ENCODE results near the gene CCNT2.
"Not testable (repeated sequence)": the region's sequence is repeated elsewhere in the genome, so short reads cannot be mapped to it uniquely, and the experiment has no call there.

The CCNT2 gene

DNA sequence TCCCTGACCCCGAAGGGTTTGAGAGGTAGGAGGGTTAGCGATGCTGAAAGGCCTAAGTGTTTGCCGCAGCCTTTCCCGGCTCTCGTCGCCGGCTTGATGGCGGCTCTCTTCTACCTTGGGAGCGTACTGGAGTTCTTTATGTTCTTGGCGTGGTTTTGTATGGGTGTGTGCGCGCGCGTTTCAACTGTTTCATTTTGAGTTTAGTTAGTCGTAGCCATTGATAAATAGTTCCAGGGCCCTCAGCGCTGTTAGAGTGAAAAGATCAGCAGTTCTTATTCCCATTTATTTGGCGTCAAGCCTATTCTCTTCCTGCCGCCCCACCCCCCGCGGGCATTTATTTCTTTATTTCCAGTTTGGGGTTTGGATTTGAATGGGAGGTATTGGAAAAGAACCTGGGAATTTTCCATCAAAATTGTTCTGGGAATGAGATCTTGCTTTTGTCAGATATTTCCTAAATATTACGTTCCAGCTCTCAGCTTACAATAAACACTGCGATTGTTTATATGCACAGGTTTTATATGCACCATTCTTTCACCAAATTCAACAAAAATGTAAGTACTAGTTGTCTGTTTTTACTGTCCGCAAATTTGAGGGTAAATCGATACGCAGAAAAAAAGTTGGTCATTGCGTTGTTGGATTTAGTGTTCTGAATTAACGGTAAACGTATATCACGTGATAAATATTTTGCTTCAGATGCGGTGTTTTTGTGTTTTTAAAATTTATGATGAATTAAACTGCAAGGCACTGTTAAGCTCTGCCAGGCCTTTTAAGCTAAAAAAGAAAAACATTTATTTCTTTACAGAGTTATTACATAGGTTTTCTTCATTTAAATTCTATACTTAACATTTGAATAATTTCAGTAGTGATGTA lies 954 bp downstream of the CCNT2 start:
- DNase-seq, result peak in 4 of 5 experiments; percentile 20 to 78 (median 38)

DNA sequence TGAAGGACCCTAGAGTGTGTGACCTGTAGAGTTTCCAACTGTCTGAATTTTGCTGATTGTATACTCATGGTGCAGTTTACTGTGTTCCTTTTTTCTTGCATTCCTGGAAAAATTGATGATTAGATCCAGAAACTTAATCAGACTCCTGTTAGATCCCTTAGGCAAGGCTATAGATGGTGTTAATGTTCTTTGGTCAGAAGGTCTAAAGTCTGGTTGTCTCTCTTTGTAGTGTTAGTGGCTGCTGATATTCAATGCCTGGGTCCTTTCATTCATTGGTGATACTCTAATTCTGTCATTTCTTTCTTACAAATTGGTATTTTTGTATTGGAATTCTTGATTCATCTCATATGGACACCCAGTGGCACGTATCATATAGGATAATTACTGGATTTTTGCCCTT lies 6.3 kb downstream of the CCNT2 start:
- DNase-seq, result no peak

DNA sequence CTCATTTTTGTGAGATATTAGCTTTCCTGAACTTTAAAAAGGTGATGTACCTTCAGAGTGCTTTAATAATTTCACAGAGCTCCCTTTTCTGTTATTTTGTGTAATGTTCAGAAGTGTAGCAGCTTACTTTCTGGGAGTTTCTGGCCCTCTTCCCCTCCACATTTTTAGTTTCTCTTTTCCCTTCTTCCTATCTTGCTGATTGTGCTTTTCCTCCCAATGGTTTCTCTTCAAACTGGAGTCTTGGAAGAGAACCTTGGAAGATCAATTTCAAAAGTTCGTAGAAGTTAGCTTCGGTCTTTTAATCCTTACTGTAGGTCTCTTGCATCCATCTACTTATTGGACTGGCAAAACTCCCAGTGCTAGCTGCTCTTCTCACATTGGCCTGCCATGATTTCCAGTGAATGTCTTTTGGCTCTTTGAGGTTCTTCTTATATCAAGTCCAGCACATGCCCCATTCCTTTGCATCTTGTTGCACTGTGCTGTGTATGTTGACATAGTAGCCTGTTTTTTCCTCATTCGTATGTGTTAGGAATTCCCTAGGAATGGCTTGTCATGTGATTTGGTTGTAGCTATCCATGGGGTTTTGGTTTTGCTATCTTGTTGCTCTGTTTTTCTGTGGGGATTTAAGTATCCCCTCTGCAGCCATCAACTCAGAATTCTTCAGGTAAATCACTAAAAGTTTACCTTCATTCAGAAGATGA lies 7.8 kb downstream of the CCNT2 start:
- DNase-seq, result no peak

DNA sequence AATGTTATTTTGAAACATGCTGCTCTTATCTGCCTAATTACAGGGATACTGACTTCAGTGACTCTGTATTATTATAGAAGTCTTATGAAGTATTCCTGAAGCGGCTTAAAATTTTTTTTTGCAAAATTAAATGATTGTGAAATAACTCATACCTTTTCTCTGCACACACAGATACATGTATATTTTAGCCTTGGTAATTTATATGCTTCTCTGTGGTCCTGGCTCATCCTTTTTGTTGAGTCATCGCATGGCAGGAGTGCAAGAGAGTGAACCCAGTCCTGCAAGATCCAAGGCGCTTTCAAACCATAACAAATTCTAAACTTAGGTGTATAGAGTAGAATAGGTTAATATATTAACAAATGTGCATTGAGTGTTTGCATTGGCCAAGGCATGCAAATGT lies 8.6 kb downstream of the CCNT2 start:
- DNase-seq, result no peak

DNA sequence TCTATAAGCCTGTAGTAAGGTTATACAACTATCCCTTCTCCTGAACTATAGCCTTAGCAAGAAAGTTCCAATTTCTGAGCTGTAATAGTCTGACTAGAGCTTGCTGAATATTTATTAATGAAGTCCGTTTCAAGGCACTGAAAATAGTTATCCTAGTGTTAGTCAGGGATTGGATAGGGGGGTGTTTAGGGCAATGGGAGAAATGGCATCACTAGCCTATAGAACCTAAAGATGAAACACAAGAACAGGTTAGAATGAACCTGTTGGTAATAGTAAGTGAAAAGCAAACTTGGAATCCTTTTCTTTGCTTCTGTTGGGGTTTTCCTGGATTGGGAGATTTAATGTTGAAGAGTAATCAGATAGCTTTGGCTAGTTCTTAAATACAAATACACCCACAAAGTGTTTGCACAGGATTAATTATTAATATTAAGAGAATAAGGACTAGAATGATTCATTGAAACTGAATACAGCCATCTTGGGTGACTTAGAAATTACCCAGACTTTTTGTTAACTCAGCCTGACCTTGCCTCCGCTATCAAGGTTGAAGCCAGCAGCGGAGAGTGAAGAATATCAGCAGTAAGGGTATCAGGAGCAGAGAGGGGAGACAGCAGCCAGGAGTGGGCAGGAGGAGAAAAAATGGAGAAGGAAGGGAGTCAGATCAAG lies 14.4 kb downstream of the CCNT2 start:
- no peak for DNase-seq

DNA sequence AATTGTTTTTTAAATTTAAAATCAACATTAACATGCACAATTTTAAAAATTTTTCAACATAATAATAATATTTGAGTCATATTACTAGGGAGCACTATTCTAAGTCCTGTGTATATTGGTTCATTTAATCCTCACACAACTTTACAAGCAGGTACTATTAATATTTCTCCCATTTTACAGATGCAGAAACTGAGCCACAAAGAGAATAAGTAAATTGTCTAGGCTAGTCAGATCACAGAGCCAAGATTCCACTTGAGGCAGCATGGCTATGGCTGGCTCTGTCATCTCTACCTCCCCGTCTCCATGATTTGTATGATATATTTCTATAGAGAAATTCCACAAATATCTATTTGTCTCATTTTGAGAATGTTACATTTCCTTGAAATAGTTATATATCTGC lies 15.1 kb downstream of the CCNT2 start:
- no peak for DNase-seq

DNA sequence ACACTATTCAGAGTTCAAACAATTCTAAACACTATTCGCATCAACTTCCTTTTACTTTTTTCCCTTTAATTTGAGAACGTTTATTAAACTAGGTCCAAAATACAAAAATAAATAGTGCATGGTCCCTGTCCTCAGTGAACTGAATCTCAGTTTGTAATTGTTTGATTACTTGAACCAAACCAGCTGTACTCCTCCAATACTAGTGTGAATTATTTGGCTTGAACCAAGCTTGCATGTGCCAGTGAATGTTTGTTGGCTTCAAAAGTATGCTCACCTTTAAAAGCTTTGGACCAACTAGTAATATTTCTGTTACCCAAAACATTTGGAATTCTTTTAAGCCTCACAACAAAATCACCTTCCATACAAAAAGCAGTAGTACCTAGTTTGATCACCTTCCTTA lies 15.5 kb downstream of the CCNT2 start:
- DNase-seq, result no peak

DNA sequence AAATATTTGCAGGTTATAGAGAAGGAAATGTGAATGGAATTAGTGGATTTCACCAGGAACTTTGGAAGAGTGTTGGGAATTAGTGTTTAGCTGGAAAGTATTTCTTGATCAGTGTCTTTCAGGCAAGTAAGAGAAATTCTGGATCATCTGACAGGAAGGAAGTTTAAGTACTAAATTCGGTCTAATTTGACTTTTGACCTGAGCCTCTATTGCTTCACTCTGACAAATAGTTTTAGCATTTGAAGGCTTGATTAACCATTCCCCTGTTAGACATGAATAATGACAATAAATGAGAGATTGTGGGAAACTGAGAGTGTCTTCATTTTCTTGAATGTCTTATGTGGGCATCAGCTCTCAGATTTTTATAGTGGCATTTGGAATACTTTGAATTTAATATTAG lies 16.0 kb downstream of the CCNT2 start:
- DNase-seq, result no peak

DNA sequence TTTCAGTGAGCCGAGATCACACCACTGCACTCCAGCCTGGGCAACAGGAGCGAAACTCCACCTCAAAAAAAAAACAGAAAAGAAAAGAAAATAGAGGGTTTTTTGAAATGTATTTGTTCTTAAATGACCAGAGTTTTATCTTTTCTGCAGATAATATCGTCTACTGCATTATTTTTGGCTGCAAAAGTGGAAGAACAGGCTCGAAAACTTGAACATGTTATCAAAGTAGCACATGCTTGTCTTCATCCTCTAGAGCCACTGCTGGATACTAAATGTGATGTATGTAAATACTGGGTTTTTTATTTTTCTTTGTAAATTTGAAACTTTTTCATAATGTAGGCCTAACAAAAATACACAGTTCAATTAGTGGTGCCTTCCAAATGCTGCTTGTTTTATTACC lies 18.1 kb downstream of the CCNT2 start:
- DNase-seq, result no peak

DNA sequence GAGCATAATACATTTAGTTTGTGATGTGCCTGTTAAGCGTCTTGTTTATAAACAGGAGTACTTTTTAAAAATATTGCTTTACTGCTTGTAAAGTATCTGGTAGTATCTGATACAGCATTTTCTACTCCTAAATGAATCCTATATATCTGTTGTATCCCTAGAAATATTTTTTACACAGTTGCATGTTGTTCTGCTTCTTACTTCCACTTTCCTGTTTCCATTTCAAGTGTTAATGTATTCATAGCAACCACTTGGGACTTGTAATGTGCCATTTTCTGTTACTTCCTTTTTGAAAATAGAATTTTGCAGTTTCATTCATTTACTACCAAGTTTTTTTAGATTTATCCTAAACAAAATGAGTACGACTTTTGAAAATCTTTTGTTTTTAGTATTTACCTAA lies 24.9 kb downstream of the CCNT2 start:
- no peak for DNase-seq

DNA sequence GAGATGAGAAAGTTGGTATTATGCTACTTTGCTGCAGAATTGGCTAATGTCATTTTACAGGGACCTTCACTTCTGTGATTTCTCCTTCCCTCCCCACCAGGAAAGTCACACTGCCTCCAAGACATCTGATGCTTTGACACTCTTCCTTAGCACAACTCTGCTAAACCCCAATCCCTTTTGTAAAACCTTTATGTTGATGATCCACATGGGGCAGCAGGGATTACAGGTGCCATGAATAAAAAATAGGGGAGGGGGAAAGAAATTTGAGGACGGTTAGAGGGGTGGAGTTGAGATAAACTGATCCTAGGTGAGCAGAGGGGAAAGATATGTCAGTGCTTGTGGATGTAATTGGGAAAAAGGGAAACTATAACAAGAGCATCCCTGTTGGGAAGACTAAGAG lies 26.4 kb downstream of the CCNT2 start:
- no peak for DNase-seq

DNA sequence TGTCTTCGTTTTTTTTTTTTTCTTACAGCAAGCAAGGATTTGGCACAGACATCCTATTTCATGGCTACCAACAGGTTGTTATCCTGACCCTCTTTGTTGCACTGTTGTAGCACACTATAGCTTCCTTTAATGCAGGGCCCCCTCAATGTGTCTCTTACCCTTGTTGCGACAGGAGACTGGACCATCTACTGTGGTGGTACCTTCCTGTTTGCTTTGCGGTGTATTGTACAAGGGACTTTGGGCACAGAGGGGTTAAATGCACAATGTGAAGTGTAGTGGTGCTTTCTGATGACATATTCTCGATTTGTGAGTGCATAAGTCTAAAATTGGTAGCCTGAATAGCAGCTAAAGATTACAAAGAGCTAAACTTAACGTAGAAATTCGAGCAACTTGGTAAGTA lies 27.5 kb downstream of the CCNT2 start:
- no peak for DNase-seq

DNA sequence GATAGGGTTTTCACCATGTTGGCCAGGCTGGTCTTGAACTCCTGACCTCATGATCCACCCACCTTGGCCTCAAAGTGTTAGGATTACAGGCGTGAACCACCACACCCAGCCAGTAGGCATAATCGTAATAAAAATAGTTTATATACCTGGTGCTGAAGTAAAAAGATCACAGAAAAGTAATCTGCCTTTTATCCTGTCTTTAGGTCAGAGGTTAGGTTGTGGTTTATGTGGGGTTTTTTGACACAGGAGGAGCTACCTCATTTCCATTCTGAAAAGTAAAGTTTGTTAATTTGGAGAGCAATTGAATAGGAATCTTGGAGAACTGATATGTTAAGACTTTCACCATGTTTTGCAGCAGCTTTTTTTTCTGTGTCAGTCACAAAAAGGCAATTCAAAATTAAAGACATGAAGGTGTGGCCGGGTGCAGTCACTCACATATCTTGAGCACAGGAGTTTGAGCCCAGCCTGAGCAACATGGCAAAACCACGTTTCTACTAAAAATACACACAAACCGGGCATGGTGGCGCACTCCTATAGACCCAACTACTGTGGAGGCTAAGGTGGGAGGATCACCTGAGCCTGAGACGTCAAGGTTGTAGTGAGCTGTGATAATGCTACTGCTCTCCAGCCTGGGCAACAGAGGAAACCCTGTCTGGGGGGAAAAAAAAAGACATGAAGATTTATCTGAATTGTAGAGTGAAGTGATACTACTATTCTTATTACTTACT lies 31.5 kb downstream of the CCNT2 start:
- peak in 1 of 5 experiments; percentile 15 for DNase-seq

DNA sequence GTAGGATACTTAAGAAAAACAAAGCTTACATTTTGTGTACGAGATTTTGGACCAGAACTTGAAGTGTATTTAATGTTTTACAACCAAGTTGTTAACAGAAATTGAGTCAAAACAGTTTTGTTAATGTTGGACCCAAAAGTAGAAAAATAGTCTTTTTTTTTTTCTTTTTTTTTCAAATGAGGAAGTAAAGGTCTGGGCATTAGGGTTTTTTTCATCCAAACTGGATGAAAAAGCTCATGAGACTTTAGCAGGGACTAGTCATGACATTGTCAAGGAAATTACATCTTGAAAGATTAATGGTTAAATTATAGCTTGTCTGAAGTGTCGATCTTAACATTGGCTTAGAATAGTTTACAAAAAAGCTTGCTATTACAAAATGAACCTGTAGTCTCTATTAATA lies 32.3 kb downstream of the CCNT2 start:
- no peak for DNase-seq

DNA sequence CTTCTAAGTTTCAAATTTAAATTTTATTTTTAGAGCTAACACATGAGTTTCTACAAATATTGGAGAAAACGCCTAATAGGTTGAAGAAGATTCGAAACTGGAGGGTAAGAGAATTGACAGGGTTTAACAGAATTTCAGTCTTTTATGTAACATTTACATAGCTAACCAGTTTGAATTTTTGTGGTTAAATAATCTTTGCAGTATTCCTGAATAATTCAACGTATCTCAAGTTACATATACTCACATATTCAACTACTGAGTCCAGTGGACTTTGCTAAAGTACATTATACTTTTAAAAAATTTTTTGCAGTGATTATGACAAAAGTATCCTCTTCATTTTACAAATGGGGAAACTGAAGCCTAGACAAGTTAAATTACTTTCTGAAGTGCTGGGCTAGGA lies 34.0 kb downstream of the CCNT2 start:
- DNase-seq, result no peak

DNA sequence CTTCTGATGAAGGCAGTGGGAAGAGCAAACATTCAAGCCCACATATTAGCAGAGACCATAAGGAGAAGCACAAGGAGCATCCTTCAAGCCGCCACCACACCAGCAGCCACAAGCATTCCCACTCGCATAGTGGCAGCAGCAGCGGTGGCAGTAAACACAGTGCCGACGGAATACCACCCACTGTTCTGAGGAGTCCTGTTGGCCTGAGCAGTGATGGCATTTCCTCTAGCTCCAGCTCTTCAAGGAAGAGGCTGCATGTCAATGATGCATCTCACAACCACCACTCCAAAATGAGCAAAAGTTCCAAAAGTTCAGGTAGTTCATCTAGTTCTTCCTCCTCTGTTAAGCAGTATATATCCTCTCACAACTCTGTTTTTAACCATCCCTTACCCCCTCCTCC lies 35.4 kb downstream of the CCNT2 start:
- DNase-seq, result no peak

DNA sequence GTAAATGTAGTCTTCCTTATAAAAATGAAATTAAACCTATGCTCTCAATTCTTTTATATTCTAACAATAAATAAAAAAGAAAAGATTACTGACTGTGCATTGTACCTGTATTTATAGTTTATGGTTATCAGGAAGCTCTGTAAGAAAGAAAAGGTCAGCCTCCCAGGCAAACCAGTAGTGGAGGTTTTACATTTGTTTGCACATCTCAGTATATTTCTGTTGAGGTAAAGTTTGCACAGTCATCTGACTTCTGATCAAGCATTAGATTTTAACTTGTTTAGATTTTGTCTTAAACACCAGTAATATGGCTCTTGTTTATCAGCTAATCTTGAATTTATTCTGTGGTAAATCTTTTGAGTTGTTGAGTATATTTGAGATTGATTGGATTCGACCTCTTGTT lies 37.1 kb downstream of the CCNT2 start:
- peak in 1 of 5 experiments; percentile 70 for DNase-seq

DNA sequence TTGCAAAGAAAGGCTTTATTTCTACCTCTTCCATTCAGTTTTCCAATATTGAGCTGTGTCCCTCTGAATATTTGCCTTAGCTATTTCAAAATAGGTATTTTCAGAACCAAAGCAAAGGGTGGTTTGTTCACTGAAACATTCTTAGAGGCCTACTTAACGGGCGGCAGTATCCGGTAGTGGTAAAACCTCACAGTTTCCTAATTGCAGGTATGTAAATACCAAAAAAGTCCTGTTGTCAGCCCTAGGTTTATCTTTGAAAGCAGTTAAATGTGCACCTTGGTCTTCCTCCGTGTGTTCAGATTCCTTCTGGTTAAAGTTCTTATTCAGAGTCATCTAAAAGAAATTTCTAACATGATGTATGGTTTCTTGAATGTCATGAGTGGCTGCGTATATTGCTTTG lies 38.9 kb downstream of the CCNT2 start:
- no peak for DNase-seq

DNA sequence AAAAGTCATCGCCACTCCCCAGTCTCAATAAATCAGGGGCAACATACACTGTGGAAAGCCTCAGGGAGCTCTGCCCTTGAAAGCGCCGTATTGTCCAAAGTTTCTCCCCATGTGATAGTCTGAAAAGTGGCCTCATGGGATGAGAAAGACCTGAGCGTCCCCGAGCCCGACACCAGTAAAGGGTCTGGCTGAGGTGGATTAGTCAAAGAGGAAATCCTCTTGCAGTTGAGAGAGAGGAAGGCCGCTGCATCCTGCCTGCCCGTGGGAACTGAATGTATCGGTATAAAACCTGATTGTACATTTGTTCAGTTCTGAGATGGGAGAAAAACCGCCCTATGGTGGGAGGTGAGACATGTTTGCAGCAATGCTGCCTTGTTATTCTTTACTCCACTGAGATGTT lies 48.5 kb downstream of the CCNT2 start:
- DNase-seq, result not testable (repeated sequence)

DNA sequence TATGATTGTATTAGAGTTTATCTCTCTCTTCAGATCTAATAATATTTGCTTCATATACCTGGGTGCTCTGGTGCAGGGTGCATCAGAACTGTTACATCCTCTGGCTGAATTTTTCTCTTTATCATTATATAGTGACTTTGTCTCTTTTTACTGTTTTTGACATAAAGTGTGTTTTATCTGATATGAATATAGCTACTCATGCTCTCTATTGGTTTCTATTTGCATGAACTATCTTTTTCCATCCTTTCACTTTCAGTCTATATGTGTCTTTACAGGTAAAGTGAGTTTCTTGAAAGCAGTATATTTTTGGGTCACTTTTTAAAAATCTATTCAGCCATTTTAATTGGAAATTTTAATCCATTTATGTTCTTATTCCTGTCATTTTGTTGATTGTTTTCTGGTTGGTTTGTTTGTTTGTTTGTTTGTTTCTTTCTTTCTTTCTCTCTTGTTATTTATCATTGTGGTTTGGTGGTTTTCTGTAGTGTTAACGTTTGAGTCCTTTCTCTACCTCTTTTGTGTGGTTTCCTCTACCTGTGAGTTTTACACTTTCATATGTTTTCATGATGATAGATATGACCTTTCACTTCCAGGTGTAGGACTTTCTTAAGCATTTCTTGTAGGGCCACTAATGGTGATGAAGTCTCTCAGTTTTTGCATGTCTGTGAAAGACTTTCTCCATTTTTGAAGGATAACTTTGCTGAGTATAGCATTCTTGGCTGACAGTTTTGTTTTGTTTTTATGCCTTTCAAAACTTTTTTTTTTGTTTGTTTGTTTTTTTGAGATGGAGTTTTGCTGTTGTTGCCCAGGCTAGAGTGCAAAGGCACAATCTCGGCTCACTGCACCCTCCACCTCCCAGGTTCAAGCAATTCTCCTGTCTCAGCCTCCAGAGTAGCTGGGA lies 54.9 kb downstream of the CCNT2 start:
- peak in 1 of 5 experiments; percentile 61 for DNase-seq

DNA sequence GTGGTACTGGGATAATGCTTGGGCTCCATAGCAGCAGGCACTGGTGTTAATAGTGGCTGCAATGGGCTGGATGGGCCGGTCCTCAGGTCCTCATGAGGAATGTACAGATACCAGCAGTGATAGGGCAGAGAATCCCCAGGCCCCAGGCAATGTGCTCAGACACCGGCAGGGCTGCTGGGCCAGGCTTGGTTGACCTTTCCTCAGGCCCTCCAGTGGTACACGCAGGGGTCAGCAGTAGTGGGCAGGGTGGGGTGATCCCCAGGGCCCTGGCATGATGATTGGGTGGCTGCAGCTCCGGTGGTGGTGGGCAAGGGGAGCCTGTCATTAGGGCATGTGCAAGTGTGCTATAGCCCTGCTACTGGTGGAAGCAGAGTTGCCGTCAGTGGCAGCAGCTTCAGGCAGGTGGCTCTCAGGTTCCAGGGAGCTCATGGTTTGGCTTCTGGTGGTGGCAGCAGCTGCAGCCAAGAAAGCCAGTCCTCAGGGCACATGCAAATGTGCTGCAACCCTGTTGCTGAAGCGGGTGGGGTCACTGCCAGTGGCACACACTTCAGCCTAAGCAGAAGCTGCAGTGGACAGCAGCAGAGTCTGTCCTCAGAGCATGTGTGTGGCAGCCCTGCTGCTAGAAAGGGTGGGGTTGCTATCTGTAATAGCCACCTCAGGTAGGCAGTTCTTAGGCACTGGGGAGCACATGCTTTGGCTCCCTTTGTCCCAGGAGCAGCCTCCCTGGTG lies 56.8 kb downstream of the CCNT2 start:
- DNase-seq, result no peak
